B cell (primary cell): ENCODE data around the gene TTC21B.

ENCODE experiments used
- CTCF ChIP-seq: fragments of 200-600 bp; IDR thresholded peaks from one replicate; pipeline ENCODE4 v1.8.0; 2022; ENCODE audit warnings: antibody characterized with exemption, mild to moderate bottlenecking
- EZH2 ChIP-seq: IDR thresholded peaks from 2 replicates; pipeline ENCODE4 v1.6.1; 2012; ENCODE audit warnings: borderline replicate concordance, low read depth, mild to moderate bottlenecking, moderate library complexity, low read length; ENCODE audit not compliant: insufficient read depth, poor library complexity, severe bottlenecking

GRCh38 chr2:165959371-165959770 is 5.8 kb upstream of the TTC21B start:
- TF ChIP-seq CTCF (no peak), EZH2 (no peak)
